NCI-H187 treated with DMSO at 0.1 percent for 48 hours (cell line): Measurements from ENCODE around the gene FAM162A.

ENCODE experiments used
- DNase-seq: peaks from one replicate; lab custom pipeline; 2025; lab: John Stamatoyannopoulos, UW

The FAM162A gene

GRCh38 chr3:122387709-122388108 lies 3.7 kb downstream of the FAM162A start:
- no peak for DNase-seq

- no peak for DNase-seq
Measured at GRCh38 chr3:122389197-122389596, 5.2 kb downstream of the FAM162A start.

GRCh38 chr3:122389892-122390291 lies 5.9 kb downstream of the FAM162A start:
- no peak for DNase-seq

GRCh38 chr3:122390665-122391064 lies 6.7 kb downstream of the FAM162A start:
- no peak for DNase-seq

GRCh38 chr3:122391681-122392446 lies 7.9 kb downstream of the FAM162A start:
- DNase-seq: no peak

GRCh38 chr3:122392868-122393844 lies 9.2 kb downstream of the FAM162A start:
- DNase-seq: no peak

GRCh38 chr3:122394173-122394572 lies 10.2 kb downstream of the FAM162A start:
- DNase-seq: no peak

GRCh38 chr3:122395582-122395981 lies 11.6 kb downstream of the FAM162A start:
- DNase-seq: no peak

- DNase-seq: no peak
Measured at GRCh38 chr3:122396511-122396910, 12.5 kb downstream of the FAM162A start.

- DNase-seq: no peak
Measured at GRCh38 chr3:122397201-122397600, 13.2 kb downstream of the FAM162A start.

GRCh38 chr3:122398920-122399319 lies 14.9 kb downstream of the FAM162A start:
- DNase-seq: no peak

GRCh38 chr3:122403489-122403888 lies 19.5 kb downstream of the FAM162A start:
- DNase-seq: no peak

- no peak for DNase-seq
Measured at GRCh38 chr3:122405015-122405414, 21.0 kb downstream of the FAM162A start.

GRCh38 chr3:122406198-122406597 lies 22.2 kb downstream of the FAM162A start:
- no peak for DNase-seq

GRCh38 chr3:122407946-122408345 lies 24.0 kb downstream of the FAM162A start:
- DNase-seq: no peak

GRCh38 chr3:122409446-122409845 lies 25.5 kb downstream of the FAM162A start:
- no peak for DNase-seq

- no peak for DNase-seq
Measured at GRCh38 chr3:122410111-122410510, 26.1 kb downstream of the FAM162A start.

- DNase-seq: no peak
Measured at GRCh38 chr3:122410639-122411038, 26.7 kb downstream of the FAM162A start.

GRCh38 chr3:122414391-122414790 lies 30.4 kb downstream of the FAM162A start:
- DNase-seq: no peak

GRCh38 chr3:122415104-122415744 lies 31.2 kb downstream of the FAM162A start:
- no peak for DNase-seq

GRCh38 chr3:122415762-122416654 lies 32.0 kb downstream of the FAM162A start, which contains the start of gene WDR5B:
Gene WDR5B, minus strand, starts transcription at chr3:122416062. Its CDS starts 534 bp downstream, at chr3:122415528.
- DNase-seq: no peak
